H1 (cell line): ENCODE measurements around the gene ELAVL2.

Source experiments
- E2F6 ChIP-seq: IDR thresholded peaks from 2 replicates; pipeline ENCODE4 v1.6.1; 2012; ENCODE audit warnings: inconsistent platforms
- POLR2A ChIP-seq, 2 experiments: IDR thresholded peaks; 1 replicate in 1 of 2; 2 replicates in 1 of 2; pipeline ENCODE4 v1.6.1; 2011; ENCODE audit warnings: low read depth in 2 of 2, low read length in 2 of 2, mild to moderate bottlenecking in 2 of 2; ENCODE audit errors: control extremely low read depth in 1 of 2

GRCh38 chr9:23849379-23850035, 23.5 kb upstream of the ELAVL2 start:
- no peak for TF ChIP-seq E2F6
- no peak; a peak in 1 of 3 replicates for TF ChIP-seq POLR2A (IDR thresholded peaks at IDR 0.05; ENCODE audit: control extremely low read depth in 1 of 2, low read depth in 2 of 2, low read length in 2 of 2)
